Common myeloid progenitor, CD34-positive (primary cell): ENCODE measurements around the gene PIGB.
A peak's percentile ranks its signal among the peaks of the same experiment; 100 is the strongest.
"Not testable (repeated sequence)": the region's sequence is repeated elsewhere in the genome, so short reads cannot be mapped to it uniquely, and the experiment has no call there.

Source experiments
- CTCF ChIA-PET: fragments of 350-600 bp; sonication (Branson Sonifier 250); formaldehyde crosslinking; loops from one replicate; lab custom pipeline; 2021; ENCODE audit warnings: antibody characterized with exemption; lab: Charles Lee
- POLR2A ChIA-PET: fragments of 350-600 bp; sonication (Branson Sonifier 250); formaldehyde crosslinking; loops from one replicate; lab custom pipeline; 2021; ENCODE audit warnings: antibody characterized with exemption; lab: Charles Lee
- DNase-seq, 3 donors: peaks; one replicate each; pipeline versions ENCODE4 v3.0.0 to v3.0.0-alpha.2; 2013
- H3K27ac ChIP-seq, 2 experiments: 1 replicate in 1 of 2; 2 replicates in 1 of 2; pipeline ENCODE4 v1.7.0; 2013; ENCODE audit warnings: inconsistent platforms in 2 of 2, low read length in 2 of 2, mild to moderate bottlenecking in 2 of 2, low read depth in 1 of 2, moderate library complexity in 1 of 2; ENCODE audit not compliant: severe bottlenecking in 2 of 2, insufficient read depth in 1 of 2, poor library complexity in 1 of 2
- H3K27me3 ChIP-seq, 5 experiments: replicated peaks in 2 of 5; 1 replicate in 3 of 5; 2 replicates in 2 of 5; pipeline versions ENCODE4 v1.6.1 to v1.7.0; 2013; ENCODE audit warnings: low read length in 4 of 5, mild to moderate bottlenecking in 2 of 5, moderate library complexity in 2 of 5, inconsistent platforms in 1 of 5; ENCODE audit not compliant: insufficient read depth in 5 of 5, control insufficient read depth in 4 of 5
- H3K36me3 ChIP-seq, 4 experiments: 1 replicate in 2 of 4; 2 replicates in 2 of 4; pipeline versions ENCODE4 v1.6.1 to v1.7.0; 2013; ENCODE audit warnings: low read length in 3 of 4, control low read depth in 1 of 4, mild to moderate bottlenecking in 1 of 4; ENCODE audit not compliant: control insufficient read depth in 4 of 4, insufficient read depth in 4 of 4
- H3K4me1 ChIP-seq, 4 experiments: 1 replicate in 3 of 4; 2 replicates in 1 of 4; pipeline versions ENCODE4 v1.6.1 to v1.7.1; 2013; ENCODE audit warnings: low read length in 3 of 4, mild to moderate bottlenecking in 3 of 4, control low read depth in 1 of 4, inconsistent platforms in 1 of 4, moderate library complexity in 1 of 4; ENCODE audit not compliant: control insufficient read depth in 4 of 4, insufficient read depth in 4 of 4; ENCODE audit errors: control extremely low read depth in 1 of 4
- H3K4me3 ChIP-seq, 7 experiments: 1 replicate in 4 of 7; 2 replicates in 3 of 7; pipeline versions ENCODE4 v1.5.1 to v1.7.0; 2013; ENCODE audit warnings: mild to moderate bottlenecking in 7 of 7, low read length in 6 of 7, moderate library complexity in 6 of 7, inconsistent platforms in 2 of 7, low read depth in 2 of 7, control low read depth in 1 of 7; ENCODE audit not compliant: insufficient read depth in 4 of 7, control insufficient read depth in 1 of 7; ENCODE audit errors: extremely low read depth in 1 of 7
- H3K9me3 ChIP-seq, 5 experiments: 1 replicate in 4 of 5; 2 replicates in 1 of 5; pipeline versions ENCODE4 v1.6.1 to v1.7.1; 2013; ENCODE audit warnings: low read length in 4 of 5, mild to moderate bottlenecking in 2 of 5, inconsistent platforms in 1 of 5, low read depth in 1 of 5, moderate library complexity in 1 of 5; ENCODE audit not compliant: control insufficient read depth in 4 of 5, insufficient read depth in 2 of 5; ENCODE audit errors: control extremely low read depth in 1 of 5
- WGBS: methylation state at CpG from one replicate; pipeline ENCODE4 v1.1.5; 2013; ENCODE audit not compliant: insufficient coverage; 5-methylcytosine and 5-hydroxymethylcytosine counted together

PIGB gene

DNA sequence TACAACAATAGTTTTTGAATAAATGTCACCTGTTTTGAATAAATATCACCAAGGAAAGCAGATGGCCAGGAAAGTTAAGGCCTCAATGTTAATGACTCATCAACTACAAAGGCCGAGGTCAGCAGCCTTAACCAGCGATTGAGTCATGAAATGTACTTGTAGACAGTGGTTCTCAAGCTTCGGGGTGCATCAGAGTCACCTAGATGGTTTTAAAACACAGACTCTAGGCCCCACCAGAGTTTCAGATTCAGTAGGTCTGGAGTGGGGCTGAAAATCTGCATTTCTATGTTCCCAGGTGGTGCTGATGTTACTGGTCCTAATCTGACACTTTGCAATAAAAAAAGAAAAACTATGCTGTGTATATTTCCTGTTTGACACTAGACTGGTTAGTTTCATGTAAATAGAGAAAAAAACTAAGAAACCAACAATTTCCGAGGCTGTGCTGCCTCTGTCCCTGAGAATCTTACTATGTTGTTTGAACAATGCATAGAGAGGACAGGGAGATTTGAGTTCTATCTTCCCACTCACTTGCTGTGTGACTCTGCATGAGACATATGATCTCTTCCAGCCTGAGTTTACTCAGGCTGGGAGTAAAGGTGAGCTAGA, 39.2 kb upstream of the PIGB start:
- Histone ChIP-seq H3K4me1 (peaks cover 42 to 80% (median 53%) of the 10 kb centered on the region in 4 experiments), H3K27ac (peak overlapping the region in 1 of 2 experiments; percentile 69), H3K9me3 (no peaks in the 10 kb centered on the region), H3K27me3 (no peaks in the 10 kb centered on the region), H3K4me3 (no peak overlapping the region), H3K36me3 (no peaks in the 10 kb centered on the region)
- peak; percentile 68 to 93 (median 88) for DNase-seq
- ChIA-PET CTCF (interaction anchor here (1.4 kb wide), 1 partner anchor 158 kb away, joined by 3 read pairs; no protein-coding TSS in a partner anchor), POLR2A (no interaction called here)
- WGBS, result 58% methylated on average over 4 of the region's 4 CpGs

- H3K4me3 ChIP-seq, H3K27ac ChIP-seq, POLR2A ChIA-PET, H3K9me3 ChIP-seq, H3K36me3 ChIP-seq, DNase-seq, H3K27me3 ChIP-seq: not testable (repeated sequence)
- no CpG with 5 or more reads among the region's 2 CpGs for WGBS
- peaks cover 46 to 87% (median 57%) of the 10 kb centered on the region in 4 experiments for H3K4me1 ChIP-seq
- CTCF ChIA-PET, result interaction anchor here (0.6 to 2.2 kb wide), 2 partner anchors 9 to 1472 kb away, joined by 3 to 10 read pairs; no protein-coding TSS in a partner anchor
Observed at GRCh38 chr15:55280589-55280988, 38.4 kb upstream of the PIGB start.

DNA sequence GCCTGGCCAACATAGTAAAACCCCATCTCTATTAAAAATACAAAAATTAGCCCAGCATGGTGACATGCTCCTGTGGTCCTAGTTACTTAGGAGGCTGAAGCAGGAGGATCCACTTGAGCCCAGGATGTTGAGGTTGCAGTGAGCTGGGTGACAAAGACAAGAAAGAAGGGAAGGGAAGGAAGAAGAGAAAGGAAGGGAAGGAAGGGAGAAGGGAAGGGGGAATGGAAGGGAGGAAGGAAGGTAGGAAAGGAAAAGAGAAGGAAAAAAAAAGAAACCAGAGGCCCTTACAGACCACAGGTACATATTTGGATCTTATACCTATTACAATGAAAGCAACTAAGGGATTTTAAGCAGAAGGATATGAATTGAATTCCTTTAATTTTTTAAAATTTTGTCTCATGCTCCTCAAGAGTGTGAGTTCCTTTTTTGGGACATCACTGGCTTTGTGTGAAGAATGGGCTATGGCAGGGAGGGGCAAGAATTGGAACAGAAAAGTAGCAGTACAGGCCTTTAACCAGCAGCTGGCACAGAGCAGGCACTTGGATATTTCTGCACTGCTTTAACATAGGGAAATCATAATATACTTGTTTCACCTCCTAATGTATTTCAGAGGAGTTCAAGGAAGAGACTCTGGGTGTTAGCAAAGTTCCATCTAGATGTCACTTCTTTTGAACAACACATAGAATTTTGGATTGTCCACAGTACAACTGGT, 37.3 kb upstream of the PIGB start:
- Histone ChIP-seq H3K27me3 (no peaks in the 10 kb centered on the region), H3K4me1 (peaks cover 45 to 87% (median 51%) of the 10 kb centered on the region in 4 experiments), H3K9me3 (no peaks in the 10 kb centered on the region), H3K27ac (no peak overlapping the region), H3K36me3 (peaks cover 0 to 7% (median 1%) of the 10 kb centered on the region in 4 experiments), H3K4me3 (peak overlapping the region in 1 of 7 experiments; percentile 52)
- ChIA-PET POLR2A (no interaction called here), CTCF (interaction anchor here (0.9 to 2.2 kb wide), 6 partner anchors 10 to 158 kb away, joined by 3 to 10 read pairs (median 4); no protein-coding TSS in a partner anchor)
- peak in 2 of 3 donors; percentile 47 to 48 for DNase-seq

GRCh38 chr15:55282284-55282833, 36.7 kb upstream of the PIGB start:
- peaks cover 0 to 8% (median 1%) of the 10 kb centered on the region in 4 experiments for H3K36me3 ChIP-seq
- ChIA-PET CTCF (interaction anchor here (0.9 to 2.2 kb wide), 7 partner anchors 9 to 157 kb away, joined by 3 to 10 read pairs (median 3); no protein-coding TSS in a partner anchor), POLR2A (no interaction called here)
- H3K9me3 ChIP-seq, result no peaks in the 10 kb centered on the region
- peak; percentile 70 to 90 (median 87) for DNase-seq
- peak overlapping the region in 1 of 2 experiments; percentile 18 for H3K27ac ChIP-seq
- H3K27me3 ChIP-seq, result no peaks in the 10 kb centered on the region
- 40% methylated on average over 5 of the region's 5 CpGs for WGBS
- peaks cover 40 to 80% (median 45%) of the 10 kb centered on the region in 4 experiments for H3K4me1 ChIP-seq
- peak overlapping the region in 3 of 7 experiments; percentile 16 to 61 (median 52) for H3K4me3 ChIP-seq

DNA sequence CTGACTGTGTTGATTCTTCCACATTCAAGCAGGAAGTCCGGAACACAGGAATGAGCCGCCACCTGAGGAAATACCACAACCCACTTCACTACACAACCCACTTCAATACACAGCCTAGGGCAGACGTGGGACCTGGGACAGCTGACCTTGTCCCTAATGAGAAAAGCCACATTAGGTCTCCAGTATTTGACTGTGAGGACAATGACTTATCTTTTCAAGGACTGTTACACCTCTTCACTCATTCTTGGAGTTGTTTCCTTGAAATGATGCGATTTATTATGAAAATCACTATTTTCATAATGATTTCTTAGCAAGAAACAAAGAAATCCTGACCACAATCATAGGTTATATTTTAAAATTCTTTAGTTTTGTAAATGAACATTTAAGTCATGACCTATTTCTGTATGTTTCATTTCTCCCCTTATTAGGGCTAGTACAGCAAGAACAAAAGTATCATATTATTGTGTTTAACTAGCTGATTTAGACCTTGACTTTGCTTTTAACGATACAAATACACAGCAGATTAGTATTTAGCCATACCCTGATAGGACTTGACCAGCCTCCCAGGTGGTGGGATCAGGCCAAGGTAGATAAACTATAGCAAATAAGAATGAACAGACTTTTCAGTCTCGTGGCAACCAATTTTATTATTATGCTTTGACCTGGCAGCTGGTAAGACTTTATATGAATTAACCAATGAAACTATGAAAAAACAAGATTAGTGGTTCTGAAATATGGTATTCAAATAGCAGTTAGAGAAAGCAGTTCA, 35.5 kb upstream of the PIGB start:
- no peaks in the 10 kb centered on the region for H3K9me3 ChIP-seq
- ChIA-PET POLR2A (interaction anchor here (0.6 kb wide), 1 partner anchor 81 kb away, joined by 3 read pairs; no protein-coding TSS in a partner anchor), CTCF (no interaction called here)
- 96% methylated on average over 3 of the region's 6 CpGs for WGBS
- no peak overlapping the region for H3K4me3 ChIP-seq
- peaks cover 34 to 78% (median 38%) of the 10 kb centered on the region in 4 experiments for H3K4me1 ChIP-seq
- no peak for DNase-seq
- H3K27ac ChIP-seq, result no peak overlapping the region
- peaks cover 0 to 8% (median 1%) of the 10 kb centered on the region in 4 experiments for H3K36me3 ChIP-seq
- no peaks in the 10 kb centered on the region for H3K27me3 ChIP-seq

DNA sequence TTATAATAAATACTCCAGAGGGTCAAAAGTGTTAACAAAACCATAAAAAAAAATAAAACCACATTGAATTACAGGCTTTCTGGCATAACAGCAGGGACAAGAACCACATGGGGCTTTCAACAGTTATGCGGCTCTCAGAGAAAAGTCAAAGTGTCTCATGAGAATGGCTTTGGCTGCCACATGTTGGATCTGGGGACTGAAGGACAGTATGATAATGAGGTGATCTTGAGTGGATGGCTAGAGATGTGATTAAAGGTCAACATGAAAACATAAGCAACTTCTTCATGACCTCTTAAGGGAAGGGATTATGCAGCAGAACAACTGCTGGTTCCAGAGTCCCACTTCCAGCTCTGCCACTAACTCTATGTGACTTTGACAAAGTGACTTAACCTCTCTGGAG, 34.6 kb upstream of the PIGB start:
- Histone ChIP-seq H3K27me3 (no peaks in the 10 kb centered on the region), H3K4me1 (peaks cover 30 to 71% (median 37%) of the 10 kb centered on the region in 4 experiments), H3K27ac (no peak overlapping the region), H3K36me3 (peaks cover 0 to 8% (median 1%) of the 10 kb centered on the region in 4 experiments), H3K4me3 (no peak overlapping the region), H3K9me3 (no peaks in the 10 kb centered on the region)
- POLR2A ChIA-PET, result no interaction called here
- no peak for DNase-seq
- CTCF ChIA-PET, result interaction anchor here (1.6 kb wide), 1 partner anchor 63 kb away, joined by 7 read pairs; no protein-coding TSS in a partner anchor
- 100% methylated on average over 1 of the region's 1 CpG for WGBS
